ENCODE results near the gene CHI3L2.

Gene CHI3L2

DNA sequence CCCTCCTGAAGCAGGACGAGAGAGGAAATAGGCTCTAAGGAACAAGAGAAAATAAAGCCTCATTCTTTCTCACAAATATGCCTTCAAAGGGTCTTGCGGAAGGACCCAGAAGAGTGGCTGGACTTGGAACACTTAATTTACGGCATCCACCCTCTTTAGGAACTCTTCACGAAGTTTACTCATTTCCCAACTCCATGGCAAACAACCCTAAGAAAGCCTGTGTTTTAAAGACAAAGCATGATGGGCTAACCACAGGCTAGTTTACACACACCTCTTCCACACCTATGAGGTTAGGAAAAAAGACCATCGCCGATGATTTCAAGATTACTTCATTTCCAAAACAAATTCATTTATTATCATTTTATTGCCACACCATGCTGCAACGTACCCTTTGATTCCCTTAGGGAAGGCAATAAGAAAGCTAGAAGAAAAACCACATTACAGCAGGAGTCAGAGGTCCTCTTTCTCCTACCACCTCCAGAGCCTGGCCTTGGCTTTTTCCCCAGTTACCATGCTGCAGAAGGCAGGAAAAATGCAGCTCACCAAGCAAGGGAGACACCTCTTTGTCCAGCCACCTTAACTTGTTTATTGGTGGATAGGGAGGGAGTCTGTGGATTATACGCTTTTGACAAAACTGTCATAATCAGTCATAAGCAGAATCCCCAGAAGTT lies 29.6 kb downstream of the CHI3L2 start:
- DNase-seq, result no peak

DNA sequence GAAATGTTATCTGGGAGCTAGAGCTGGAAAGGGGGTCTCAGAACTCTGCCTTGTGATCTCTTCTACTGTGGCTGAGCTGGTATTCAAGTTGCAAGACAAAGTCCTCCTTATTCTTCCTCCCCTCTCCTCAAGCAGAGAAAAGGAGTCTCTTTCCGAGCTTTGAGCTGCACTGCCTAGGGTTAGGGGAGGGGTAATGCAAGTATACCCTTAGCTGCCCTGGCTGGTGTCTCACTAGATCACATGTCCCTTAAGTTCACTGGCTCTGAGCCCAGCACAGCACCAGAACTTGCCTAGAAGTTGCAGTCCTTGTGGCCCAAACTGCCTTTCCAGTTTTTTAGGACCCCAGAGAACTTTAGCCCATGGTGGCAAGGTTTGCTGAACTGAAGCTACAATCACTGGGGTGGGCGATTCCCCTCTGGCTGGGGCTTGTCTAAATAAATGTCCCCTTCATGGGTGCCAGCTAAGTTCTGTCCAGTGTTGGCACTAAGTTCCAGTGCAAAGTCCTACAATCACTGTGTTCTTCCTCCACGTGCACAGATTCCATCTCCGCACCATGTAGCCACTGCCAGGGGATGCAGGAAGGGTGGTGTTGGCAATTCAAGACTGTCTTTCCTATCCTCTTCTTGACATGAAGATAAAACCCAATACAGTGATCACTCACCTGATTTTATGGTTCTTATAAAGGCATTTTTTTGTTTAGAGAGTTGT lies 40.4 kb downstream of the CHI3L2 start:
- no peak for DNase-seq

DNA sequence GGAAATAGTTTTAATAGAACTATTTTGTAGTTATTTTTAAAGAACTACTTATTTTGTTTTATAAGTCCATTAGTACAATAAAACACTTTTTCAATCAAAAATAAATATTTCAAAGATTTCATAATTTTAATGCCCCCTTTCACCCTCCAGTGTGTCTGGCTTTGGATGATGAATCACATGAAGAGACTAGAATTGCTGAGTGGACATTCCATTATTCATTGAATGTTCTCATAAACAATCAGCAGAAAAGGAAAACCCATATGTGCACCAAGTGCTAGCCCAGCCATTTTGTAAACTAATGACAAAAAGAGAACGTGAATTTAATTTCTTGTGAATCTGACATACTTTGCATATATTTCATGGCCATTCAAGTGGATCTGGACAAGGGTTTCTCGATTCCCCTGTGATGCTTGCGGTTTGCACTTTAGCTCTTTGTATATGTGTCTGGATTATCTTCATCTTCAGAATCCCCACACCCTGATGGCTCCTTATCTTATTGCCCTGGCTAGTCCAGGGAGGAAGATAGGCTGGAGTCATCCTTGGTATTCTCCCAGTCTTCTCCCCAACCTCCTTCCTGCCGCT lies 42.4 kb downstream of the CHI3L2 start:
- DNase-seq, result no peak

DNA sequence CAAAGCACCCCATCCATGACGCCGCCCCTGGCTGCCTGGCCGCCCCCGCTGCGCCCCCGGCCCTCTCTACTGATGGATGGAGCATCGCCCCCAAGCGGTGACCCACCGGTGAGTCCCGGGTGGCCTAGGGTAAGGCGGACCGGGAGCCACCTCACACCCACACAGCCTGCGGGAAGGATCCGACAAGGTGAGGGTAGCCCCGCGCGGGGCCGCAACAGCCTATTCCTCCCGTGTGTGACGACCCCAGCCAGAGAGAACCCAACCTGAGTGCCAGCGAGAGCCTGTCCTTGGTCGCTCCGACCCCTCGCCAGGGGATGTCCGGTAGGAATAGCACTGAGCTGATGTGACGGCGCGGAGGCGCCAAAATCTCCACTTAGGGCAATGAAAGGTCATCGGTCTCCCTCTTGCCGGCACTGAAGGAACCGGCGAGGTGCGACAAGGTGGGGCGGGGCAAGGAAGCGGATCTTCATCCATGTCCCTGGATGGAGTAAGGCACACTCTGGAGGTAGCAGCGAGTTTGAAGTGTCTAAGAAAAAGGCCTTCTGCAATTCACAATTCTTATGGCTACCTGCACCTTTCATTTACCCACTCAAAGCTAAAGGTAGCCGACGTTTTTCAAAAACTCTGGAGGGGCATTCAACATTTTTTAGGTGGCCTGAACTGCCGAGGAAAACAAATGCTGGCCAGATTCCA lies 43.4 kb downstream of the CHI3L2 start:
- no peak for DNase-seq

DNA sequence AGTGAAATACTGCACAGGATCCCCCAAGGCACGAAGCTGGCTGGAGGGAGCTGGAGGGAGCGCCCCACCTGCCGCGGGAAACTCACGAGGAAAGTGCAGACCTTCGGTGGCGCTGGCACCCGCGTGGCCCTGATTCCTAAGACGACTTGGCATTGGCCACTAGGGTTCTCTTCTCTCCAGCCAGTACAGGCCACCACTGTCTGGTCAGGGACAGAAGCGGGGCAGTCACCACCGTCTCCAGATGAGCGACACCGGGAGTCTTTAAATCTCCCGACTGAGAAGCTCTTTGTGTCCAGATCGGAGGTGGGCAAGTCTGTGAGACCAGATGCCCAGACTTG lies 43.9 kb downstream of the CHI3L2 start:
- DNase-seq, result no peak

DNA sequence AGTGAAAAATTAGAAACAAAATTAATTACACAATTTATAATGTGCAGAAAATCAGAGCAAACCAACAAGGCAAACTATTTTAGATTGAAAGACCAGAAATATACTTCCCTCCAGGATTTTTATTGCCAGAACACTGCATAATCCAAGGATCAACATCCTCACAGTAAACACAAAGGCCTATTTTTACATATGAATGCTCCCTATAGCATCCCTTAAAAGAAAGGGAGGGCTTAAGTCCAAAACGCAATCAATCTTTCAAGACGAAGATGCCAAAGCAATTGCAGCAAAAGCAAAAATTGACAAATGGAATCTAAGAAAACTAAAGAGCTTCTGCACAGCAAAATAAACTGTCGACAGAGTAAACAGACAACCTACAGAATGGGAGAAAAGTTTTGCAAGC lies 44.6 kb downstream of the CHI3L2 start:
- DNase-seq, result no peak

DNA sequence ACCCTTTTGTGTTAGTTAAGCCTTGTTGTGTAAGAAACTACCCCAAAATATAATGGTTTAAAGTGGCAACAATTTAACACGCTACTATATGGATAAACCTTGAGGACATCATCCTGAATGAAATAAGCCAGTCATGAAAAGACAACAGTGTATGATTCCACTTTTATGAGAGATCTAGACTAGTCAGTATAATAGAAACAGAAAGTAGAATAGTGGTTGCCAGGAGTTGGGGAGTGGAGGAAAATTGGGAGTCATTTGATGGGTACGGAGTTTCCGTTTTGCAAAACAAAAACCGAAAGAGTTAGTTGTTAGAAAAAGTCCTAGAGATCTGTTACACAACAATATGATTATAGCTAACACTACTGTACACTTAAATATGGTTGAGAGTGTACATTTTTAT lies 47.1 kb downstream of the CHI3L2 start:
- DNase-seq, result no peak

DNA sequence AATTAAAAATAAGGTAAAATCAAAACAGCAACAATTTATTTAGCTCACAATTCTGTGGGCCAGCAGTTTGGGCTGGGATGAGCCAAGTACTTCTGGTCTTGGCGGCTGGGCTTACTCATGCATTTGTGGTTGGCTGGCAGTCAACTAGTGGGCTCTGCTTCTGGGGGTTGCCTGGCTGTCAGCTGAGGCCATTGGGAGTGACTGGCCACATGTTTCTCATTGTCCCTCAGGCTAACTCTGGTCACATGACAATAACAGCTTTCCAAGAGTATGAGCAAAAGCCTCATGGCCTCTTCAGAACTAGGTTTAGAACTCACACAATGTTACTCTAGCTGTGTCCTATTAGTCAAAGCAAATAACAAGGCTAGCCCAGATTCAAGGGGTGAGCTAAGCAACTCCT lies 47.6 kb downstream of the CHI3L2 start:
- peak; percentile 47 for DNase-seq

DNA sequence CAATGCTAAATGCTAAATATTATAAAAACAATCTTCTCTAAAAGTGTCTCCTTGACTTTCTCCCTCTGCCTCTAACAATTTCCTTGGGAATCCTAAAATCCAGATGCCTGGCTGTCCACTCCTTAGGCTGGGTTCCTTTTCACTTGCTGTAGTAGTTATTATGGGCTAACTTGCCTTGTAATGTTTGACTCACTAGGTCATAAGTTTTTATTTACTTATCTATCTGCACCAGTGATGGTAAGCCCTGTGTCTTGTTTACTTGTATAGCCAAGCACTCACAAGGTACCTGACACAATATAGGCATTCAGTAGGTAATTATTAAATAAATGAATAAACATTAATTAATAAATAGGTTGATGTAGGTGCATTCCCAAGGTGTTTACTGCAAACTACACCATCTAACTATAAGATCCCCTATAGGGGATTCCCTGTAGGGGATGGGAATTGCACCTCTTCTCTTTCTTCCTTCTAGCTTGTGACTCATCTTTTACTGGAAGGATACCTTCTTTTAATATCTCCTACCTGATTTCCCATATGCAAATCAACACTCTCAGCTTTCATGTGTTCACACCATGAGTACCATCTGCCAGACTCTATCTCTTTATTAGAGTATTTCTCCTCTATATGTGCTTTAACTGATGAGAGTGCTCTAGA lies 48.4 kb downstream of the CHI3L2 start:
- no peak for DNase-seq

DNA sequence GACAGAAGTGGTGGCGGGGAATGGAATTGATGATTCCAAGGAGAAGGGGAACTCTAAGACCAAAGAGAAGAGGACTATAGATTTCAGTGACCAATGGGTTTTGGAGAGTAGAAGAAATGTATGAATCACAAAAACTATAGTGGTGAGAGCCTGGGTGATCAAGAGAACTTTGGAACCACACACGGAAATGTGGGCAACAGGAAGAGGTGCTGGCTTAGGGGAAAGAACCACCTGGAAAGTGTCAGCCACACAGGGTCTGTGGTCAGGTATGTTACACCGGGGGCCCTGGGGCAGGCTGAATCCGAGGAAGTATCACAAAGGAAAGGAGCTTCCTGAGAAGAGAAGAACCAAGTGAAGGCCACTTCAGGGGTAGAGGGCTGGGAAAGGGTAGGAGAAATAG lies 51.6 kb downstream of the CHI3L2 start:
- no peak for DNase-seq

DNA sequence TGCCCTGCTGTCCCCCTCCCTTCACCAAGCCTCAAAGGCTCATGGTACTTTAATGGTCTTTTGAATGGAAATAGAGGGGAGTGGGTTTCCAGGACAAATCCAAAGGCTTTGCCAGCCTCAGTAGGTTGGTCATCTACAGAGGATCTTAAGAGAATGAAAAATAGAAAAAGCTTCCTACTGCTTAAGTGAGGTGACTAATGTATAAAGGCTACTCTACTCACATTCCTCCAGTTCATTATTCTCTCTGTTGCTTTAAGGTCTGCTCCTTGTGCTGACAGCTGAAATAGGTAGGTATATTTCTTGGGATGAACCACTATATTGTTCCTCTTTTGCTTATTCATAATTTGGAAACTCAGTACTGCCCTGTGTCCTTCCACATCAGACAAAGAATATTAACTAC lies 52.8 kb downstream of the CHI3L2 start:
- DNase-seq, result no peak

DNA sequence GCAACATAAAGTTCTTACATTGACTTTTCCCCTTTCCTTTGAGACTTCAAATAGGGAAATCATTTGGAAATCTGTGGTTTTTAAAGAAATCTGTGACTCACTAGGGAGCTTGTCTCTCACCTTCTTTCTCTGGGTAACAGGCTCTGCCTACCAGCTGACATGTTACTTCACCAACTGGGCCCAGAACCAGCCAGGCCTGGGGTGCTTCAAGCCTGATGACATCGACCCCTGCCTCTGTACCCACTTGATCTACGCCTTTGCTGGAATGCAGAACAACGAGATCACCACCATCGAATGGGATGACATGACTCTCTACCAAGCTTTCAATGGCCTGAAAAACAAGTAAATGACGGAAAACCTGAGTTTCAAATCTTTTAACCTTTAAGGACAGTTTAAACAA lies 53.9 kb downstream of the CHI3L2 start:
- no peak for DNase-seq

DNA sequence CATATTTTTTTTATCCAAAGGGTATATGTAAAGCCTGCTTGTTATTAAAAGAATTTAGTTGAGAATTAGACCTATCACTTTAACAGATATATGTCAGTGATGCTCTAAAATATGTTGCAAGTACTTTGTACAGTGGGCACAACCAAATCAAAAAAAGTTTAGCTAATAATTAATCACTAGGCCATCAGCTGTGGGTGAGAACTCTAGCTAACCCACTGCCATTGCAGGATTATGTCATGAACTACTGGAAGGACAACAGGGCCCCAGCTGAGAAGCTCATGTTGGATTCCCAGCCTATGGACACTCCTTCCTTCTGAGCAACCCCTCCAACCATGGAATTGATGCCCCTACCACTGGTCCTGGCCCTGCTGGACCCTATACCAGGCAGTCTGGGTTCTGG lies 56.3 kb downstream of the CHI3L2 start:
- DNase-seq, result no peak

DNA sequence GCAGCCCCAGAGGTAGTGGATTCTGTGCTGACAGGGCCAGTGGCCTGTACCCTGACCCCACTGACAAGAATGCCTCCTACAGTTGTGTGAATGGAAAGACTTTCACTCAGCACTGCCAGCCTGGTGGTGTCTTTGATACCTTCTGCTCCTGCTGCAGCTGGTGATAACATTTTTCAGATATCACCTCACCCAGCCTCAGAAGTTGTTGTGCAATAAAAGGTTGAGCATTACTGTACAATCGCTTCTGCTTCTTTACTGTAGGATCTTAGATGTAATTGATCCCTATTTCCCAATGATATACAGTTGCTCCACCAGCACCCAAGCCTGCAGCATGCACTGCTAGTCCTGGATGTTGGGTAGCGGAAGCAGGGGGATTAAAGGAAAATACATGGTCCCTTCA lies 58.4 kb downstream of the CHI3L2 start:
- DNase-seq, result peak; percentile 24

DNA sequence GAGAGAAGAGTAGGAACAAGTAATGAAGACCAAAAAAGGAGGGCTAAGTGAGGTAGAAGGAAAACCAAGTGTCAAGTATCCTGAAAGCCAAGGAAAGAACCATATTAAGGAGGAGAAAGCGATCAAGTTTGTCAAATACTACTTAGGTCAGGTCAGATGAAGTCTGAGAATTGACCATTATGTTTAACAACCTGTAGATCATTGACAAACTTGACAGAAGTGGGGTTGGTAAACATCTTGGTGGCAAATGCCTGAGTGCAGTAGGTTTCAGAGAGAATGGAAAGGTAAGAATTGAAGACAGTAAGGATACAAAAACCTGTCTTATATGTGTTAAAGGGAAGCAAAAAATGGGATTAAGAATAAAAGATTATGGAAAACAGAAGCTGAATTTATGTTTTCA lies 59.4 kb downstream of the CHI3L2 start:
- DNase-seq, result no peak

DNA sequence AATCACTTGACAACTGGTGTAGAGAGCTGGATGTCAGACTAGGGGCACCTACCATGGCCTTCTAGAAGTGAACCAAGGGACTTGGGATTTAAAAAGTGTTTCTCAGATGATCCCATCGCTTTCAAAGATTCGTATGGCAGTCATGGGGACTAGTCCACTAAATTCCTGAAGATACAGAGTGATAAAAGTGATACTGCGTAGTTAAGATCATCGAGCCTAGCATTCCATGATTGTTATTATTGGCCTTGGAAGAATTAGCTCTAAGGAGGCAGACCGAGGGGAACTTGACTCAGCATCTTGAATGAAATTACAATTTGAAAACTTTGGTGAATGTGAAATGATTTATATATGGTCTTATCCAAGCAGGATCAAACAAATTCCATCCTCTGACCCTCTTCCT lies 61.9 kb downstream of the CHI3L2 start:
- DNase-seq, result no peak

DNA sequence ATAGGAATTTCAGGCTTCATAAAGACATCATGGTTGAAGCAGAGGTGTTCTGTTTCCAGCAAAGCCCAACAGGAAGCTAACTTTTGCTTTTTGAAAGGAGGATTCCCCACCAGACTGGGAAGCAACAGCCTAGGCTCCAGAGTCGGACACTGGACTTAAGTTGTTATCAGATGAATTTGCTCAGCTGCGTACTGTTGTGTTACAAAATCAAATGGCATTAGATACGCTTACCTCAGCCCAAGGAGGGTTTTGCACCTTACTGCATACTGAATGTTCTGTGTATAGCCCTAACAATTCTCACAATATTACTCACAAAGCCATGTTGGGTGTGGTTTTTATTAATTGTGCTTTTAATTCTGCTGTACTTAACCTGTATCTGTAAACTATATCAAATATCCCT lies 62.6 kb downstream of the CHI3L2 start:
- DNase-seq, result no peak

DNA sequence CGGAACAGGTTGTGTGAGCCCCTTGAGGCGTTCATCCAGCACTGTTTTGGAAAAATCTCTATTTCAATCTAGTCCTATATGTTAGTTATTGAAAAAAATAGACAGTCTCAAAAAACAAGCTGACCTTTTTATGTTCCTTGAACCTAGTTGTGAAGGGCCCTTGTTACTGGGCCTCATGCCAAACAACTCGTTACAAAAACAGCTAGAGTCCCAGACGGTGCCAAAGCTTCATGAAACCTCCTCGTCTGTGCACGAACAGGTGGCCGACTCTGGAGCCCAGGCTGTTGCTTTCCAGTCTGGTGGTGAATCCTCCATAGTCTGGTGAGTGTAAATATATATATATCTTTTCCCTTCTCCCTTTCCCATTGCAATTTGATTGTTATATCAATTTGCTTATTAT lies 63.1 kb downstream of the CHI3L2 start, which contains the start of gene CHIA:
Gene CHIA, plus strand, starts transcription at position 222 of the 400 bp plus-strand sequence. CDS start 19,617 bp downstream, outside the sequence.
- DNase-seq, result no peak
